GM23338 (cell line): ENCODE measurements around the gene CD177.
"Not testable (repeated sequence)": the region's sequence is repeated elsewhere in the genome, so short reads cannot be mapped to it uniquely, and the experiment has no call there.

Source experiments
- CREB1 ChIP-seq: fragments of 250-450 bp; sonication (Bioruptor Pico); IDR thresholded peaks from 2 replicates; pipeline ENCODE4 v1.5.0; 2020; ENCODE audit warnings: low read depth, mild to moderate bottlenecking, moderate library complexity
- ETS1 ChIP-seq: IDR thresholded peaks from 2 replicates; pipeline ENCODE4 v1.6.1; 2016; ENCODE audit warnings: antibody characterized with exemption
- EZH2 ChIP-seq: fragments of 200-600 bp; sonication (generic); IDR thresholded peaks from one replicate; pipeline ENCODE4 v1.8.0; 2017; ENCODE audit warnings: antibody characterized with exemption, mild to moderate bottlenecking, low read depth; ENCODE audit not compliant: unreplicated experiment
- EZH2phosphoT487 ChIP-seq: fragments of 200-600 bp; sonication (generic); IDR thresholded peaks from one replicate; pipeline ENCODE4 v1.8.1; 2018; ENCODE audit warnings: antibody characterized with exemption; ENCODE audit not compliant: unreplicated experiment
- JUNB ChIP-seq: IDR thresholded peaks from one replicate; pipeline ENCODE4 v1.6.1; 2016; ENCODE audit warnings: antibody characterized with exemption; ENCODE audit not compliant: unreplicated experiment
- POLR2AphosphoS5 ChIP-seq: IDR thresholded peaks from 2 replicates; pipeline ENCODE4 v1.6.1; 2016; ENCODE audit warnings: antibody characterized with exemption, low read depth
- STAT1 ChIP-seq: IDR thresholded peaks from one replicate; pipeline ENCODE4 v1.6.1; 2016; ENCODE audit warnings: antibody characterized with exemption; ENCODE audit not compliant: unreplicated experiment
- ZNF114 ChIP-seq: fragments of 250-450 bp; sonication (Bioruptor Pico); IDR thresholded peaks from 2 replicates; pipeline ENCODE4 v1.5.0; 2020; ENCODE audit warnings: mild to moderate bottlenecking, moderate library complexity
- ZNF331 ChIP-seq: fragments of 250-450 bp; sonication (Bioruptor Pico); IDR thresholded peaks from 2 replicates; pipeline ENCODE4 v1.5.0; 2020; ENCODE audit warnings: low read depth, mild to moderate bottlenecking, moderate library complexity
- TF ChIP-seq, protein P1 (sequence below), 2 experiments: fragments of 200-600 bp in 1 of 2; sonication (generic) in 1 of 2; conservative IDR thresholded peaks; 2 replicates each; pipeline versions ENCODE4 v1.5.1 to v1.6.1; 2016 to 2017; ENCODE audit warnings: antibody characterized with exemption in 2 of 2, low read depth in 2 of 2, mild to moderate bottlenecking in 2 of 2, moderate library complexity in 1 of 2
- TF ChIP-seq, protein P2 (sequence below): IDR thresholded peaks from one replicate; pipeline ENCODE4 v1.6.1; 2018; ENCODE audit warnings: antibody characterized with exemption; ENCODE audit not compliant: unreplicated experiment

DNA sequence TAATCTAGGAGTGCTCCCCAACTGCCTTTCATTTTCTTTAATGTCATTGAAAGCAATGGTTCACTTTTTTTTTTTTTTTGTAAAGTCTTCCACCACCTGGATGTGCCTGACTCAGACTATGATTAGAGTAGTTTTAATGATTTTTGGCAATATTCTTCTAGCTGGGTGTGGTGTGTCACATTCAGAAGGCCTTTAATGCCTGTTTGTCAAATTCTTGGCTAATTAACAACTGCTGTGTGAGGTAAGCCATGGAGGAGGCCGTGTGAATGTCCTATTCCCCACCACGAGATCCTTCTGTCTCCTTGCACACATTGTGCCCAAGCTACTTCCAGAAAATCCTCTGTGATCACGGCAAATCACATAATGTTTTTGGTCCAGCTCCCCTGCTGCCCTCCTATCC lies 30.3 kb downstream of the CD177 start:
- TF ChIP-seq, protein P1, sequence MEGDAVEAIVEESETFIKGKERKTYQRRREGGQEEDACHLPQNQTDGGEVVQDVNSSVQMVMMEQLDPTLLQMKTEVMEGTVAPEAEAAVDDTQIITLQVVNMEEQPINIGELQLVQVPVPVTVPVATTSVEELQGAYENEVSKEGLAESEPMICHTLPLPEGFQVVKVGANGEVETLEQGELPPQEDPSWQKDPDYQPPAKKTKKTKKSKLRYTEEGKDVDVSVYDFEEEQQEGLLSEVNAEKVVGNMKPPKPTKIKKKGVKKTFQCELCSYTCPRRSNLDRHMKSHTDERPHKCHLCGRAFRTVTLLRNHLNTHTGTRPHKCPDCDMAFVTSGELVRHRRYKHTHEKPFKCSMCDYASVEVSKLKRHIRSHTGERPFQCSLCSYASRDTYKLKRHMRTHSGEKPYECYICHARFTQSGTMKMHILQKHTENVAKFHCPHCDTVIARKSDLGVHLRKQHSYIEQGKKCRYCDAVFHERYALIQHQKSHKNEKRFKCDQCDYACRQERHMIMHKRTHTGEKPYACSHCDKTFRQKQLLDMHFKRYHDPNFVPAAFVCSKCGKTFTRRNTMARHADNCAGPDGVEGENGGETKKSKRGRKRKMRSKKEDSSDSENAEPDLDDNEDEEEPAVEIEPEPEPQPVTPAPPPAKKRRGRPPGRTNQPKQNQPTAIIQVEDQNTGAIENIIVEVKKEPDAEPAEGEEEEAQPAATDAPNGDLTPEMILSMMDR (conservative IDR thresholded peaks at IDR 0.05; ENCODE audit: low read depth in 2 of 2), result not testable (repeated sequence)
- TF ChIP-seq POLR2AphosphoS5; EZH2; EZH2phosphoT487; JUNB; ZNF331 (CRISPR knock-in tag); ETS1; STAT1; CREB1 (CRISPR knock-in tag); ZNF114 (CRISPR knock-in tag): not testable (repeated sequence)
- TF ChIP-seq, protein P2, sequence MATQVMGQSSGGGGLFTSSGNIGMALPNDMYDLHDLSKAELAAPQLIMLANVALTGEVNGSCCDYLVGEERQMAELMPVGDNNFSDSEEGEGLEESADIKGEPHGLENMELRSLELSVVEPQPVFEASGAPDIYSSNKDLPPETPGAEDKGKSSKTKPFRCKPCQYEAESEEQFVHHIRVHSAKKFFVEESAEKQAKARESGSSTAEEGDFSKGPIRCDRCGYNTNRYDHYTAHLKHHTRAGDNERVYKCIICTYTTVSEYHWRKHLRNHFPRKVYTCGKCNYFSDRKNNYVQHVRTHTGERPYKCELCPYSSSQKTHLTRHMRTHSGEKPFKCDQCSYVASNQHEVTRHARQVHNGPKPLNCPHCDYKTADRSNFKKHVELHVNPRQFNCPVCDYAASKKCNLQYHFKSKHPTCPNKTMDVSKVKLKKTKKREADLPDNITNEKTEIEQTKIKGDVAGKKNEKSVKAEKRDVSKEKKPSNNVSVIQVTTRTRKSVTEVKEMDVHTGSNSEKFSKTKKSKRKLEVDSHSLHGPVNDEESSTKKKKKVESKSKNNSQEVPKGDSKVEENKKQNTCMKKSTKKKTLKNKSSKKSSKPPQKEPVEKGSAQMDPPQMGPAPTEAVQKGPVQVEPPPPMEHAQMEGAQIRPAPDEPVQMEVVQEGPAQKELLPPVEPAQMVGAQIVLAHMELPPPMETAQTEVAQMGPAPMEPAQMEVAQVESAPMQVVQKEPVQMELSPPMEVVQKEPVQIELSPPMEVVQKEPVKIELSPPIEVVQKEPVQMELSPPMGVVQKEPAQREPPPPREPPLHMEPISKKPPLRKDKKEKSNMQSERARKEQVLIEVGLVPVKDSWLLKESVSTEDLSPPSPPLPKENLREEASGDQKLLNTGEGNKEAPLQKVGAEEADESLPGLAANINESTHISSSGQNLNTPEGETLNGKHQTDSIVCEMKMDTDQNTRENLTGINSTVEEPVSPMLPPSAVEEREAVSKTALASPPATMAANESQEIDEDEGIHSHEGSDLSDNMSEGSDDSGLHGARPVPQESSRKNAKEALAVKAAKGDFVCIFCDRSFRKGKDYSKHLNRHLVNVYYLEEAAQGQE, result not testable (repeated sequence)
